Liver (tissue), 3 donors: ENCODE data around the gene ABCA4.

ENCODE experiments used
- RAD21 ChIP-seq, 2 donors: IDR thresholded peaks; 2 replicates each; pipeline ENCODE4 v1.6.1; 2016; ENCODE audit warnings: antibody characterized with exemption in 2 of 2, mild to moderate bottlenecking in 2 of 2
- SP1 ChIP-seq: IDR thresholded peaks from 2 replicates; pipeline ENCODE4 v1.6.1; 2018; ENCODE audit warnings: antibody characterized with exemption, mild to moderate bottlenecking
- TF ChIP-seq, protein P1 (sequence below): fragments of 150-350 bp; IDR thresholded peaks from 2 replicates; pipeline ENCODE4 v1.5.1; 2017; ENCODE audit warnings: improper control_type of control experiment, low read depth, low read length; ENCODE audit not compliant: missing input control
- donor health status: healthy.
- donor health status: healthy.

- TF ChIP-seq SP1 = no peak
- TF ChIP-seq, protein P1, sequence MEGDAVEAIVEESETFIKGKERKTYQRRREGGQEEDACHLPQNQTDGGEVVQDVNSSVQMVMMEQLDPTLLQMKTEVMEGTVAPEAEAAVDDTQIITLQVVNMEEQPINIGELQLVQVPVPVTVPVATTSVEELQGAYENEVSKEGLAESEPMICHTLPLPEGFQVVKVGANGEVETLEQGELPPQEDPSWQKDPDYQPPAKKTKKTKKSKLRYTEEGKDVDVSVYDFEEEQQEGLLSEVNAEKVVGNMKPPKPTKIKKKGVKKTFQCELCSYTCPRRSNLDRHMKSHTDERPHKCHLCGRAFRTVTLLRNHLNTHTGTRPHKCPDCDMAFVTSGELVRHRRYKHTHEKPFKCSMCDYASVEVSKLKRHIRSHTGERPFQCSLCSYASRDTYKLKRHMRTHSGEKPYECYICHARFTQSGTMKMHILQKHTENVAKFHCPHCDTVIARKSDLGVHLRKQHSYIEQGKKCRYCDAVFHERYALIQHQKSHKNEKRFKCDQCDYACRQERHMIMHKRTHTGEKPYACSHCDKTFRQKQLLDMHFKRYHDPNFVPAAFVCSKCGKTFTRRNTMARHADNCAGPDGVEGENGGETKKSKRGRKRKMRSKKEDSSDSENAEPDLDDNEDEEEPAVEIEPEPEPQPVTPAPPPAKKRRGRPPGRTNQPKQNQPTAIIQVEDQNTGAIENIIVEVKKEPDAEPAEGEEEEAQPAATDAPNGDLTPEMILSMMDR = no peak
- no peak for TF ChIP-seq RAD21 (IDR thresholded peaks at IDR 0.05)
These were observed 162.8 kb downstream of the ABCA4 start for GRCh38 chr1:93958032-93958725.
